HG02852 (cell line): Measurements from ENCODE around the gene PDZD2.

Source experiments
- ATAC-seq: cut with Tn5 transposase; IDR thresholded peaks from one replicate; pipeline ENCODE4 v1.9.1; 2021; ENCODE audit warnings: mild to moderate bottlenecking, moderate library complexity; ENCODE audit not compliant: unreplicated experiment

The PDZD2 gene

DNA sequence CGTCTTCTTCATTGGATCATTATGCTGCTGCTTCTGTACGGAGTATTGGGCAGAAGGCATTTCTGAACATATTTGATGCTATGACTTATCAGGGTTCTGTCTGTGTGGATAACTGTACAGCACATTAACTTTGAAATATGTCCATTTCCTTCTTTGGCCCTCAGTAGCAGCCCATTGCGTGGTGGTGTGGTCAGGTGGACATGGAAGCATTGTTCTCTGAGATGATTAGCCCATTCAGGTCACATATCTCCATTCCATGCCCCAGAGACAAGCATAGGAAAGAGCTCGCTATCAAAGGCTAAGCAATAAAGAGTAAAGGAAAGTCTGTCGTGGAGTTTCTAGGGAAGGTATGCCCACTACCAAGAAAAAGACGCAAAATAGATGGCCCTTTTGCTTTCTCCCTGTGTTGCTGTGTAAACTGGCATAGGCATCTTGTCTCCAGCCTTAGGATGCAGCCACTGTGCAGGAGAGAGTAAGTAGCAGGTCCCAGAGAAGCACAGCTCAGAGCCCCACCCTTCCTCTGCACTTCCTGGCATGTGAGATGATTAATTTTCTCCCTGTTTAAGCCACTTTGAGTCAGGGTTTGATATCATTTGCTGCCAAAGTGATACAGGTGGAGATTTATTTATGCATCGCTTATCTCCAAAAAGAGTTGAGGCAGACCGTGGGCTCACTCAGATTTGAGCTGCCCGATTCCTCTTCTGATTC is 221.9 kb downstream of the PDZD2 start:
- no peak for ATAC-seq

DNA sequence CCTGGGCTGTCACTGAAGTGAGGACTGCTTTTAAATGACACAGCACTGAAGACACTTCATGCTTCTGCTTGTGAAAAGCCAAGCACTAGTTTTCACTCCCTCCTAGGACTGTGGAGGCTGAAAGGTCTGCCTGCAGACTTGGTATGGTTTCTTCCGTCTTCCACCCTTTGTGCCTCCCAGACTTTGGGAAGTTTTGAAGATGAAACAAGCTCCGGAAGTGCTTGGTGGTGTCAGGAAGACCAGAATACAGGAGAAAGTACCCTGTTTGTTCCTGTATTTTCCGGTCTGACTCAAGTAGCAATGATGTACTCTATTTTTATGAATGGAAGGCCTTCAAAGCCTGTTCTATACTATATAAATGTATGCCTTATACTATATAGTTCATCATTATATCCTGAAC is 222.7 kb downstream of the PDZD2 start:
- no peak for ATAC-seq

DNA sequence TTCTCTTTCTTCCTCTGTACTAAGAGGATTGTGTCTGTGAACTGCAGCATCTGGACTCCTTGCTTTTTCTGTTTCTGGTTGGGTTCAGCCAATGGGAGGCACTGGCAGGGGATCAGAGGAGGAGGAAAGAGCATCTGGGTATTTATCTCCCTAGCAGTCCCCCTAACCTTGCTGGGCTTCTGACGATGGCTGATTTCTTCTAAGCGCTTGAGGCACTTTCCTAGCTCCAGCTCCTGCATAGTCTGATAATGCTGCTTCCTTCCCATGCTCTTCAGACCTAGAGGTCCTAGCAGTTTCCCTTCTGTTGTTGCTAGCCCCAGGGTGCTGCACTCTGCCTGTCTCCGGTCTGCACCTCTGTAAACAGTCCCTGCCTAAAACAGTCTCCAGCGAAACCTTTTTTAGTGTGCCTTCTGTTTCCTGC is 225.1 kb downstream of the PDZD2 start:
- ATAC-seq, result no peak

DNA sequence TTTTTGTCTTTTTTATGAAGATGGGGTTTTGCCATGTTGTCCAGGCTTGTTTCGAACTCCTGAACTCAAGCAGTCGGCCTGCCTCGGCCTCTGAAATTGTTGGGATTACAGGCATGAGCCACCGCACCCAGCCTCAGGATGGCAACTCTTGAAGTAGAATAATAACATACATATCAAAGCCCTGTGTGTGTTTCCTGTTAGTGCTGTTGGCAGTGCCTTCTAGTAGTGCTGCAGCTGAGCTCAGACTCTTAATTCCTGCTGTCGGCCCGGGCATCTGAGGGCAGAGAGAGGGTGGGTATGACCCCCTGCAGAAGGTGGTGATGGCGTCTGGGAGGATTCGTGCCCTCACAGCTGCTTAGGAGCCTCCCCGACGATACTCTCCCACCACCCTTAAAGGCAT is 227.2 kb downstream of the PDZD2 start:
- ATAC-seq, result no peak

DNA sequence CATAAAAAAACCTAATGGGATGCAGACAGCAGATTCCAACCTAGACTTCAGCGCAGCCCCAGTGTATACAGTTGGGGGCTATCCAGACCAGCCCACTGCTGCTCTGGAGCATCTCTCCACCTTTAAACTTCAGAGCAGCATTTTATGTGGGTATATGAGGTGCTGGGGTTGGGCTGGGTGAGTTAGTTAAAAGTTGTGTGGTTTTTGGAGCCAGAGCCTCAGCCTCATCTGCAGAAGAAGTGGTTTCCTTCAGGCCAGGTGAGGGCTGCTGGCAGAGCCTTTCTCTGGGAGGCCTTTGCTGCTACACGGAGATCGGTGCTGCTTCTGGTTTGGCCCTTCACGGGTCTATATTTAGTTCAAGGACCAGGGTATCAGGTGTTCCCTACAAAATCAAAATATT is 228.3 kb downstream of the PDZD2 start:
- ATAC-seq, result no peak

DNA sequence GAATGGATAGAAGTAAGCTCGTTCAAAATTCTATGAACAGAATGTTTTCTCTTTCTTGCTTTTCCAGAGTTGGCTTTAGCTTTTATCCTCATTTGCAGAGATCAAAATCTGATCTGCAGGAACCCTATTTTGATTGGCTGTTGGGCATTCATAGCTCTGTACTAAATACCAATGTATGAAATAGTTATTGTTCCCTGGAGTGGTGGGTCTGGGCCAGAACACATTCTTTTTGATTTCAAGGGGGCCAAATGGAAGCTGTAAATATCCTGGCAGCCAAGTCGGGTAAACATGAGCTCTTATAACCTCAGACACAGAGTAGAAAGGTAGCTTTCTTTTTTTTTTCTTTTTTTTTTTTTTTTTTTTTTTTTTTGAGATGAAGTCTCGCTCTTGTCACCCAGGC is 241.5 kb downstream of the PDZD2 start:
- no peak for ATAC-seq

DNA sequence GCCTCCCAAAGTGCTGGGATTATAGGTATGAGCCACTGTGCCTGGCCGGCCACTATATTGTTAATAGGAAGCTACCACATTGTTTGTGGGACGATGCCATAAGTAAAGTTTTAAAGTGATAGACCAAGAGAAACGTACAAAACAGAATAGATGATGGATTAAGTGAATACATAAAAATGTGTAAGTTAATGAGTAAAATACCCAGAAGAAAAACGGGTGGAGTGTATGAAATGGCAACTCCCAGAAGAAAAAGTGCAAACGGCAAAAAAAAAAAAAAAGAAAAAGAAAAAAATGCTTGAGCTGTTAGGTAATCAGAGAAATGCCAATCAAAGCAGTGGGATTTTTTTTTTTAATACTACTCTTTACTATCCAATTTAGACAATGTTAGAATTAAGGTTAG is 246.0 kb downstream of the PDZD2 start:
- ATAC-seq, result no peak

DNA sequence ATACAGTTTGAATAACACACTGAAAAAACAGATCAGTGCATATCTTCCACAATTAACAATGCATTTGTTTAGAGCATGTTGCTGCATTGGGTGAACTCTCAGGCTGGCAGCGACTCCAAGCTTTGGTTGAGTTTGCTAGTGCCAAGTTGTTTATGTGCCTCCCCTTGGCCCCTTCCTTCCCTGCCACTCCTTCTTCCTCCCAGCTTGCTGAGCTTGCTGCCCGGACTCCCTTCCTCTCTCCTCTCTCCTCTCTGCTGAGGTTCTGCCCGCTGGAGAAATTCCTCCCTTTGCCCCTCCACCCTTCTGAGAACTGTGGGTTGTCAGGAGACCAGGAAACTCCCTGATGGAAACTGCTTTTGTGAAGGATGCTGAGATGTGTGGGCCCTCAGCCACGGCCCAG is 247.3 kb downstream of the PDZD2 start:
- no peak for ATAC-seq

DNA sequence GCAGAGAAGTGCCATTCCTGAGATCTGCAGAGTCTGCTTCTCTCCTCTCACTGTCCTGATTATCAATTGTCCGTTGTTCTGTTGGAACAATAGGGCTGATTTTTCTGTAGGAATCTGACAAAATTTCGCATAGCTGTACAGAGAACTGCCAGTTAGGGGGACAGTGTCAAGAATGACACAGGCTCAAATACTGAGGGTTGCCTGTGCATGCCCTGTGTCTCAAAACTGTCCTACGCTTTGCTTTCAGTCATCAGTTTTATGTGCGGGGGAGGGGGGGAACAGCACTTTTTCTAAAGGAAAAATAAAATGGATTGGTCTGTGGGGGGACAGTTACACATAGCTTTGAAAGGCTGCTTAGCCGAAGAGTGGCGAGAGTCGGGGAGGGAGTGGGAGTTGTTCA is 248.6 kb downstream of the PDZD2 start:
- ATAC-seq, result no peak

DNA sequence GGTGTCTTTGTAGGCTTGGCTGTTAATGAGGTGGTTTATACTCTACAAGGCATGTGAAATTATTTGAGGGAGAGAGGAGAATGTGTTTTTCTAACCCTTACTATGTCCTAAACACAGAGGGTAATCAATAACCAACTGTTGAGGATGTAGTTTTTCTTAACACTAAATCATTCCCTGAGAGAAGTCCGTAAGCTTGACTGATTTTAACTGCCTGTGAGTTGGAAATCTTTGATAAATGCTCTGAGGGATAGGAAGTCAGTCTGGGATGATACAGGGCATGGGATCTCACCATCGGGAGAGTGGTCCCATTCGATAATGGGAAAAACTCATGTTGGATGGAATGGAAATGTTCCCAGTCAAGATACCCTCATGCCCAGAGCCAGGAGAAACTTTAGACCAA is 249.6 kb downstream of the PDZD2 start:
- no peak for ATAC-seq

DNA sequence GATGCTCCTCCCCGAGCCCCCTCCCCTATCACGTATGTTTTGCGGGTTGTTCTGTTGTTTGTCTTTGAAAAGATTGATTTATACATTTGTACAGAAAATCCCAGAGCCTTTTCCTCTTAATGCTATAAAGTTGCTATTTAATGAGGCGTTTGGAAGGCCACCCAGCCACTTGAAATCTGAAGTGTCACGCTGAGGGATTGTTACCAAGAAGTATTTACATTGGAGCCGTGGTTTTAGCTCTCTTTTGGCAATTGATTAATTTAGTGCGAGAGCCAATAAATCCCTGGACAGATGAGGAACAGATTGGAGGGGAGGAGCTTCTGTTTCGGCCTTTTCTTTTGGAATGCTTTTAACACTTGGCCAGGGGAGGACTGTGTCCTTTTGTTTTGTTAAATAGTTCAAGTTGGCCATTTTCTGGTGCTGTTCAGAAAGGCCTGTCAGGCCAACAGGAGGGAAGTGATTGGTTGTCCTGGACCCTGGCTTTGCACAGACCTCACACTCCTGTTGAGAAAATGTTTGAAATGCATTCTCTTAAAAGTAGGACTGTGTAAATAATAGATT is 250.2 kb downstream of the PDZD2 start:
- no peak for ATAC-seq

DNA sequence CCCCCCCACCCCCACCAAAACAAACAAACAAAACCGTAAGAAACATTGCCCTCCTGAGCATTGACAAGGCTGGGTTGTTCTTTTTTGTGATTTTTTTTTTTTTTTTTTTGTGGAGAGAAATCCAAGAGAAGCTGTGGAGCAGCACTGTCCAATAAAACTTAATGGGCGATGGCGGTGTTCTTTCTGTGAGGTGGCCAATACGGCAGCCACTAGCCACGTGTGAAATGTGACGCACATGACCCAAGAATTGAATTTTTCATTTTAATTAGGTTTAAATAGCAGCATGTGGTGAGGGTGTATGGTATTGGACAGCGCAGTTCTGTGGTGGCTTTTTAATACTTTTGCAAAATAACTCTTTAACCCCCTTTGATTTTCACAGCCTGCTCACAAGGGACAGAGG is 251.1 kb downstream of the PDZD2 start:
- no peak for ATAC-seq

DNA sequence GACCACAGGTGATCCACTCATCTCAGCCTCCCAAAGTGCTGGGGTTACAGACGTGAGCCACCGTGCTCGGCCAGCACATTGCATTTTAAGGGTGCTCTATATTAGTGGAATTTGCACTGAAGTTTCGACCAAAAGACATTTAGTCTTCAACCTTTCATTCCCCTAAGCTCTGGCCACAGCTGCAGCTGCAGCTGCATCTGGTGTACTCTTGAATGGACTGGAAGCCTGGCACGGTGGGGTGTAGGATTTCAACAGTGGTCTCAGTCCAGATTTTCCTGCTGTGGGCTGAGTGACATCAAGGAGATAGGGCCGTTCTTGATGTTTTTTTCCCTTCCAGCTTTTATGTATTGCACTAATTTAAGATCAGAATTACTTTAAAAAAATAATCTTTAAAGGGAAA is 255.2 kb downstream of the PDZD2 start:
- ATAC-seq, result no peak

DNA sequence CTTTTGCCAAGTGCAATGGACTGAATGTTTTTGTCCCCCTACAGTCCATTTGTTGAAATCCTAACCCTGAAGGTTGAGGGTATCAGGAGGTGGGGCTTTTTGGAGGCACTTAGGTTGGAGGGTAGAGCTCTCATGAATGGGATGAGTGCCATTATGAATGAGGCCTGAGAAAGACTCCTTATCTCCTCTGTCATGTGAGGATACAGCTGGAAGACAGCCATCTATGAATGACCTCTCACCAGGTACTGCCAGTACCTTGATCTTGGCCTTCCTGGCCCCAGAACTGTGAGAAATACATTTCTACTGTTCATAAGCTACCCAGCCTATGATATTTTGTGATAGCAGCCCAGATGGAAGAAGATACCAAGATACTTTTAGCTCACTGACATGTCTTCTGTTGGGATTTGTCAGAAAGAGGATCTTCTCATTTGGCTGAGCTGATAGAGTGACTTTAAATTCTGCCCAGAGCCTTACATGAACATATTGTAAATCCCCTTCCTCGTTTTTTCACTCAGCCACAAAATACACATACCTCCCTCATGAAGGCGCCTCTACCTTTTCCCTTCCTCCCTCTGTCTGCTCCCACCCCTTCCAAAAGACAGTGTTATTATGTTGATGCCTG is 256.4 kb downstream of the PDZD2 start:
- ATAC-seq, result no peak

DNA sequence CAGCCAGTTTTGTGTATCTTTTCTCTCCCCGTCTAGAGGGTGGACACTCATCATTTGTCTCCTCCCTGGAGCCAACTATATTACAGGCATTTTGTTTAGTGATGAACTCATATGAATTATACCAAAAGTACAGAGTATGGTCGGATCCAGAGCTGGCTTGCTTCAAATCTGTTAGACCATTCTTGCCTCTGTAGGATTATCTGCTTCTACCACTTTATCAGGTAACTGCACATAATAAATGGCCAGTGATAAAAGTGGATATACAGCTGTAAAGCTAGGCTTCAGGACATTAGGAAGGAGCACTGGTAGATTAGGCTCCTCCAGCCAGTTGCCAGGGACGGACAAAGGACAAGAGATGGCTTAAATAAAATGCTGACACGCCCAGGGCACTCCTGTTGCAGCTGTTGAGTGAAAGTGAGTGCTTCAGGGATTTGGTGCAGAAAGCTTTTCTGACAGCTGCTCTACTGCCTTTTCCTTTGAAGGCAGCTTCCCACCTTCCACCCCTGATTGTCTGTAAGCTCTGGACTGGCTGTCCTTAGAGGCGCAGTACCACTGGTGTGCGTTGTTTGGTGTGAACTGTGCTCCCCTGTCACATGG is 259.2 kb downstream of the PDZD2 start:
- no peak for ATAC-seq

DNA sequence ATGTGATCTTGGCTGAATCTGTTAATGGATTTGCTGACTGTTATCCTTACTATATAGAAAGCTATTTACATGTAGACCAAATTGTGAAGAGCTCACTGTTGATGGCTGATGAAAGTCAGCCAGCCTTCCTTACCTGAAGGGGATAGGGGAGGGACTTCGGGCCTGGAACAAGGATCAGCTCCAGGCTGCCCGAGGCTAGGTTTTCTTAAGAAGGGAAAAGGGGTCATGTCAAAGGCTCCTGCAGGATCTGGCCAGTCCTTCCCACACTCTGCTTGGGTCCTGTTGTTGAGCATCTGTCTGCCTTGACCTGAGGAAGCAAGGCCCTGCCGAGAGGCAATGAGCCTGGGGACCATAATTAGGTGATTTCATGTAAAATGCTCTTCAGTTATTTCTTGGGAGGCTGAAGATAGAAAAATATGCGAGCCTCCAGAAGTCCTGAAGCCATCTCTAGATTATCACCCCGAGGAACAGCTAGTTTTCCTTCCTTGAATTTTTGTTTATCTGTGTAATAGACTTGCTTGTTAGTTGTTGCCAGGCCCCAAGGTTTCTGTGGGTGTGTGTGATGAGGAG is 261.4 kb downstream of the PDZD2 start:
- ATAC-seq, result no peak

DNA sequence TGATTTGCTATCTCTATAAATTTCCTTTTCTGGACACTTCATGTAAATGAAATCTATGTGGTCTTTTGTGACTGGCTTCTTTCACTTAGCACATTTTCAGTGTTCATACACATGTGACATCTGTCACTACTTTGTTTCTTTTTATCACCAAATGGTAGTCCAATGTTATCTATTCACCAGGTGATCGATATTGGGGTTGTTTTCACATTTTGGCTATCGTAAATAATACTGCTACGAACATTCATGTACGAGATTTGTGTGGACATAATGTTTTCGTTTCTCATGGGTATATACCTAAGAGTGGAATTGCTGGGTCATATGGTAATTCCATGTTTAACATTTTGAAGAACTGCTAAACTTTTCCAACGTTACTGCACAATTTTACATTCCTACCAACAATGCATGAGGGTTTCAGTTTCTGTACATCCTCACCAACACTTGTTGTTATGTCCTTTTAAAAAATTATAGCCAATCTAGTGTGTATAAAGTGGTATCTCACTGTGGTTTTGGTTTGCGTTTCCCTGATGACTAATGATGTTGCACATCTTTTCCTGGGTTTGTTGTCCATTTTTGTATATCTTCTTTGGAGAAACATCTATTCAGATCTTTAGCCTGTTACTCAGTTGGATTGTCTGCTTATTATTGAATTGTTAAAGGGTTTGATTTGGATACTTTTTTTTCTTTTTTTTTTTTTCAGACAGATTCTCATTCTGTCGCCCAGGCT is 263.0 kb downstream of the PDZD2 start:
- no peak for ATAC-seq

DNA sequence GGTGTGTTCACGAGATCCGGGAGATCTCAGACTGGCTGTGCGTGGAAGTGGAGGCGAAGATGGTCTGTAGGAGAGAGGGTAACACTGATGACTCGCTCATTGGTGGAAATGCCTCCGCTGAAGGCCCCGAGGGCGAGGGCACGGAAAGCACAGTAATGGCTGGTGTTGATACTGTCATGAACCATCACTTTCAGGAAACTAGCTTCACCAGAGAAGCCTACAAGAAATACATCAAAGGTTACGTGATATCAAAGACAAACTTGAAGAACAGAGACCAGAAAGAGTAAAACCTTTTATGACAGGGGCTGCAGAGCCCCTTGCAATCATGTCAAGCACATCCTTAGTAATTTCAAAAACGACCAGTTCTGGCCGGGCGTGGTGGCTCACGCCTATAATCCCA is 269.5 kb downstream of the PDZD2 start:
- no peak for ATAC-seq

DNA sequence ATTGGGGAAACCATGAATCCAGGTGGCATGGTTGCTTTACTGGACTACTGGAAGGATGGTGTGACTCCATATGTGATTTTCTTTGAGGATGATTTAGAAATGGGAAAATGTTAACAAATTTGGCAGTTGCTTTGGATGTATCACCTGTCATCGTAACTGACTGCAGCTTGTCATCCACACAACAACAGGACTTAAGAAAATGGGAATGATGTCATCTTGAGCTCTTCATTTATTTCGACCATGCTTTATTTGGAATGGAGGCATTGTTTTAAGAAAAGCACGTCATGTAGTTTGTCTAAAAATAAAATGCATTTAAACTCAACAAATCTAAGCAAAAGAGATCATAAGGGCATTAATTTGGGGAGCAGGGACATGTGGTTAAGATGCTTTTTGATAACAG is 270.1 kb downstream of the PDZD2 start:
- no peak for ATAC-seq

DNA sequence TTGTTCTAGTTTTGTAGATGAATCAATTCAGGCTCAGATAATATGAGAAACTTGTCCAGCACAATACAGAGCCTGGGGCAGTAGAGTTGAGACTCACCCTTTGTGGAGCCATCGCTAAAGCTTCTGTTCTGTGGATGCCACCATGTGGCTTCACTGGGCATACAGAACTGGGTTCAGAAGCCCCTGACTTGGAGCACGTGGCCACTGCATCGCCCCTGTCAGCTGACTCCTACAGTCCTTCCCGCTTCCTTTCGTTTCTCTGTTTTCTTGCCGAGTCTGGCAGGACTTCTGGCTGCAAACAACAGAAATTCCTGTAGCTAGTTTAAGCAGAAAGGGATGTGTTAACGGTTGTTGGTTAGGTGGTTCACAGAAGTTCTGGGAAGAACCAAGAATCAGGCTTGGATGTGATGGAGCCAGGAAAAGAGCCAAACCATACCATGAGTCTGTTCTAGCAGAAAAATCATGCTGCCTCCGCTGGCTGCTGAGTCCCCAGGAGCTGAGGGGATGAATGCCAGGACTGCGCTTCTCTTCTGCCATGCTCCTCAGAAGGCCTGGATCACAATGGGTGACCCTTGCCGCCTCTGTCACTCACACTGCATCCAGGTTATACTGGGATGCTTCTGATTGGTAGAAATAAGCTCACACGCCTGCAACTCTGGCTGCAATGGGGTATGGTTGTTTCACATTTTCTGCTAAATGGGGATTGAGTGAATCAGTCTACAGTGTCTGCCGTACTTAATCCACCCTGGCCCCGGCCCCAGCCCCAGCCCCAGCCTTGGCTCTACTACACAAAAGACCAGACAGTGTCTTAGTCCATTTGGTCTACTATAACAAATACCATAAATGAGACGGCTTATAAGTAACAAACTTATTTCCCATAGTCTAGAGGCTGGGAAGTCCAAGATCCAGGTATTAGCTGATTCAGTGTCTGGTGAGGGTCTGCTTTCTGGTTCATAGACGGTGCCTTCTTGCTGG is 272.6 kb downstream of the PDZD2 start:
- ATAC-seq, result no peak
